HCT116 (cell line): Measurements from ENCODE around the gene PBX1. TPM values are rescaled to one million over a fixed set of nuclear protein-coding genes. Genes with fewer than 3 reads are reported as not detected.
A peak's percentile ranks its signal among the peaks of the same experiment; 100 is the strongest.

Experiments
- ATAC-seq: fragments of 200-7000 bp; cut with Tn5 transposase; 2 replicates; pipeline ENCODE4 v1.9.1; 2020; ENCODE audit warnings: mild to moderate bottlenecking, moderate library complexity
- BruUV-seq: library from RNA; stranded (reverse); fragments of 400-500 nt; replicated peaks from 2 replicates; lab custom pipeline; 2021; lab: Mats Ljungman, UMichigan
- CTCF ChIA-PET: fragments of 300-600 bp; sonication (Branson Sonifier 250); formaldehyde crosslinking; loops from one replicate; lab custom pipeline; 2021; ENCODE audit warnings: antibody characterized with exemption; lab: Charles Lee
- POLR2A ChIA-PET: fragments of 300-600, 350-600 bp; sonication (Branson Sonifier 250); formaldehyde crosslinking; loops from one replicate; lab custom pipeline; 2021; ENCODE audit warnings: antibody characterized with exemption; lab: Charles Lee
- RAD21 ChIA-PET, 2 experiments: fragments of 300-600 bp; sonication (Branson Sonifier 250); formaldehyde crosslinking; loops; one replicate each; lab custom pipeline; 2023; ENCODE audit warnings: low total read pairs in 2 of 2; ENCODE audit not compliant: uncharacterized antibody in 2 of 2, unreplicated experiment in 2 of 2, low non-redundant PET in 1 of 2; lab: Charles Lee
- DNase-seq: peaks from one replicate; pipeline ENCODE4 v3.0.0-alpha.2; 2010; ENCODE audit warnings: low read depth, low spot score
- H2AFZ ChIP-seq: fragments of 200-600 bp; shearing (Covaris generic), sonication (generic); 2 replicates; pipeline ENCODE4 v1.6.1; 2017; ENCODE audit warnings: low read depth, mixed run types, mixed read lengths, antibody characterized with exemption, low read length; ENCODE audit not compliant: poor library complexity, severe bottlenecking
- H3K27ac ChIP-seq: 2 replicates; pipeline ENCODE4 v1.5.1; 2012; ENCODE audit warnings: low read depth, low read length
- H3K27me3 ChIP-seq: fragments of 200-600 bp; sonication (generic); 2 replicates; pipeline ENCODE4 v1.6.1; 2016; ENCODE audit warnings: mixed run types, low read length, mixed read lengths; ENCODE audit not compliant: insufficient read depth
- H3K36me3 ChIP-seq, 2 experiments: fragments of 200-500 bp in 1 of 2; fragments of 200-600 bp in 1 of 2; sonication (Bioruptor generic) in 1 of 2; sonication (generic) in 1 of 2; 2 replicates each; pipeline versions ENCODE4 v1.5.1 to v1.6.1; 2014 to 2016; ENCODE audit warnings: low read length in 2 of 2, inconsistent platforms in 1 of 2, mixed read lengths in 1 of 2, mixed run types in 1 of 2; ENCODE audit not compliant: insufficient read depth in 2 of 2, control insufficient read depth in 1 of 2
- H3K4me1 ChIP-seq, 2 experiments: fragments of 200-600 bp in 1 of 2; sonication (generic) in 1 of 2; 2 replicates each; pipeline versions ENCODE4 v1.5.1 to v1.6.1; 2012 to 2017; ENCODE audit warnings: low read length in 2 of 2, inconsistent platforms in 1 of 2, mild to moderate bottlenecking in 1 of 2, mixed read lengths in 1 of 2, mixed run types in 1 of 2, moderate library complexity in 1 of 2; ENCODE audit not compliant: insufficient read depth in 2 of 2, control insufficient read depth in 1 of 2
- H3K4me2 ChIP-seq: fragments of 200-600 bp; sonication (generic); 2 replicates; pipeline ENCODE4 v1.6.1; 2017; ENCODE audit warnings: mixed run types, low read length, mixed read lengths
- H3K4me3 ChIP-seq, 2 experiments: fragments of 200-600 bp in 1 of 2; sonication (generic) in 1 of 2; replicated peaks in 1 of 2; 2 replicates each; pipeline ENCODE4 v1.5.1; 2011 to 2016; ENCODE audit warnings: low read length in 2 of 2, control low read depth in 1 of 2, low read depth in 1 of 2, mild to moderate bottlenecking in 1 of 2, mixed read lengths in 1 of 2, mixed run types in 1 of 2
- H3K79me2 ChIP-seq: fragments of 200-600 bp; sonication (generic); 2 replicates; pipeline ENCODE4 v1.6.1; 2017; ENCODE audit warnings: mild to moderate bottlenecking, mixed run types, low read length, moderate library complexity, mixed read lengths; ENCODE audit not compliant: insufficient read depth
- H3K9ac ChIP-seq: fragments of 200-600 bp; sonication (generic); 2 replicates; pipeline ENCODE4 v1.6.1; 2016; ENCODE audit warnings: low read length, mixed read lengths
- H3K9me2 ChIP-seq: fragments of 200-600 bp; sonication (generic), shearing (Covaris generic); 2 replicates; pipeline ENCODE4 v1.6.1; 2017; ENCODE audit warnings: mixed run types, mild to moderate bottlenecking, moderate library complexity; ENCODE audit not compliant: insufficient read depth
- H3K9me3 ChIP-seq, 2 experiments: fragments of 200-500 bp in 1 of 2; fragments of 200-600 bp in 1 of 2; sonication (Bioruptor generic) in 1 of 2; sonication (generic) in 1 of 2; 2 replicates each; pipeline ENCODE4 v1.6.1; 2014 to 2017; ENCODE audit warnings: low read length in 2 of 2, mixed read lengths in 2 of 2, inconsistent platforms in 1 of 2, low read depth in 1 of 2, mild to moderate bottlenecking in 1 of 2, mixed run types in 1 of 2, moderate library complexity in 1 of 2; ENCODE audit not compliant: control insufficient read depth in 1 of 2, insufficient read depth in 1 of 2
- H4K20me1 ChIP-seq: fragments of 200-600 bp; sonication (generic), shearing (Covaris generic); 2 replicates; pipeline ENCODE4 v1.6.1; 2017; ENCODE audit warnings: mixed run types, mild to moderate bottlenecking, moderate library complexity; ENCODE audit not compliant: insufficient read depth
- CTCF ChIP-seq, 3 experiments: fragments of 200-600 bp in 1 of 3; sonication (generic) in 1 of 3; IDR thresholded peaks in 2 of 3; conservative IDR thresholded peaks in 1 of 3; 2 replicates each; pipeline ENCODE4 v1.5.1; 2012 to 2017; ENCODE audit warnings: low read depth in 2 of 3, low read length in 2 of 3, antibody characterized with exemption in 1 of 3, borderline replicate concordance in 1 of 3, control low read depth in 1 of 3, mild to moderate bottlenecking in 1 of 3, mixed read lengths in 1 of 3, mixed run types in 1 of 3, moderate library complexity in 1 of 3; ENCODE audit not compliant: insufficient read depth in 1 of 3
- ELF1 ChIP-seq: IDR thresholded peaks from 2 replicates; pipeline ENCODE4 v1.6.1; 2012; ENCODE audit warnings: low read depth, borderline replicate concordance
- EZH2phosphoT487 ChIP-seq: fragments of 200-600 bp; IDR thresholded peaks from 2 replicates; pipeline ENCODE4 v1.6.1; 2018; ENCODE audit warnings: antibody characterized with exemption, borderline replicate concordance
- FOSL1 ChIP-seq: IDR thresholded peaks from 2 replicates; pipeline ENCODE4 v1.6.1; 2012; ENCODE audit warnings: low read depth
- JUND ChIP-seq: IDR thresholded peaks from 2 replicates; pipeline ENCODE4 v1.6.1; 2012
- MAX ChIP-seq: IDR thresholded peaks from 2 replicates; pipeline ENCODE4 v1.6.1; 2012
- RAD21 ChIP-seq: IDR thresholded peaks from 2 replicates; pipeline ENCODE4 v1.6.1; 2012; ENCODE audit warnings: low read depth, mild to moderate bottlenecking
- SP1 ChIP-seq: IDR thresholded peaks from 2 replicates; pipeline ENCODE4 v1.6.1; 2012; ENCODE audit warnings: low read depth
- ZBTB33 ChIP-seq: IDR thresholded peaks from 2 replicates; pipeline ENCODE4 v1.6.1; 2011; ENCODE audit warnings: mild to moderate bottlenecking, low read length, moderate library complexity; ENCODE audit not compliant: insufficient replicate concordance; ENCODE audit errors: extremely low read depth
- ZFX ChIP-seq: fragments of 450-650 bp; IDR thresholded peaks from 2 replicates; pipeline ENCODE4 v1.6.1; 2017
- ZNF274 ChIP-seq: fragments of 200-500 bp; sonication (Bioruptor generic); IDR thresholded peaks from 2 replicates; pipeline ENCODE4 v1.6.1; 2014; ENCODE audit warnings: mild to moderate bottlenecking, low read depth, low read length, inconsistent platforms
- intact Hi-C: fragments of 100-400 bp; cut with micrococcal nuclease; formaldehyde crosslinking; loops from 2 replicates; pipeline ENCODE4 v1.10.0; 2022
- total RNA-seq: library from RNA; stranded (reverse); gene quantifications from one replicate; pipeline ENCODE4 v1.2.1, GENCODE V29; 2021; ENCODE audit not compliant: unreplicated experiment

Gene PBX1
- total RNA-seq, 1 experiment from 2014 or later: 29.6 TPM

GRCh38 chr1:164635803-164636731 lies 77.1 kb downstream of the PBX1 start (continued):
- TF ChIP-seq CTCF (IDR thresholded peaks at IDR 0.05 in 2 of 3, conservative IDR thresholded peaks at IDR 0.05 in 1 of 3; ENCODE audit: borderline replicate concordance in 1 of 3, insufficient read depth in 1 of 3, low read depth in 2 of 3, low read length in 2 of 3) (no peak), ELF1 (no peak)

GRCh38 chr1:164636757-164637156 lies 77.8 kb downstream of the PBX1 start:
- Histone ChIP-seq H3K27ac (peak overlapping the region; percentile 61; the same call in 1 of the 2 replicates), H3K27me3 (no peaks in the 10 kb centered on the region), H3K4me3 (no peak overlapping the region), H3K4me2 (no peak overlapping the region), H3K79me2 (no peaks in the 10 kb centered on the region), H3K4me1 (peaks cover 45 to 50% of the 10 kb centered on the region in 2 experiments), H3K9ac (no peak overlapping the region), H3K9me2 (no peaks in the 10 kb centered on the region), H3K36me3 (no peaks in the 10 kb centered on the region), H2AFZ (no peak overlapping the region), H4K20me1 (no peaks in the 10 kb centered on the region), H3K9me3 (no peaks in the 10 kb centered on the region)
- RAD21 ChIA-PET: no interaction called here
- DNase-seq (no peak), ATAC-seq (no peak)
- BruUV-seq: no TSS peak
- TF ChIP-seq SP1 (no peak), FOSL1 (no peak), MAX (no peak), ZFX (no peak), ZNF274 (no peak), RAD21 (no peak), JUND (no peak), EZH2phosphoT487 (no peak), ZBTB33 (no peak)
- POLR2A ChIA-PET: no interaction called here
- intact Hi-C loops: no loop called here
- CTCF ChIA-PET: no interaction called here
